ENCODE measurements around the gene NTRK3.

The NTRK3 gene

DNA sequence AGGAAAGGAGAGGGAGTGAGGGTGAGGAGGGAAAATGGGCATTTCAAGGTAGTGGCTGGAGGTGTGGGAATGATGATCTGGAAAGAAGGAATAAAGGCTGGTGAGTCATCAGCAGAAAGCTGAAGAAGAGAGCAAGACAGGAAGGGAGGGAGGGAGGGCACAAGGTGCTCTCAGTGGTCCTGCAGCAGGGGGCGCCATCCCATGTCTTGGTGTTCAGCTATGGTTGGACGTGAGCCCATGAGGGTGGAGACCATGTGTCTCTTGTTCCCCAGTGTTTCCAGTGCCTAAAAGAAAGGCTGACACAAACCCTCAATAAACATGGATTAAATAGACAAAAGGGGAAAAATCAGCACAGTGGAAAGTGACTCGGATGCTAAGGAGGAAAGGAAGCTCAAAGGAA is 228.5 kb downstream of the NTRK3 start:
- no peak for DNase-seq (ENCODE audit: low spot score)

DNA sequence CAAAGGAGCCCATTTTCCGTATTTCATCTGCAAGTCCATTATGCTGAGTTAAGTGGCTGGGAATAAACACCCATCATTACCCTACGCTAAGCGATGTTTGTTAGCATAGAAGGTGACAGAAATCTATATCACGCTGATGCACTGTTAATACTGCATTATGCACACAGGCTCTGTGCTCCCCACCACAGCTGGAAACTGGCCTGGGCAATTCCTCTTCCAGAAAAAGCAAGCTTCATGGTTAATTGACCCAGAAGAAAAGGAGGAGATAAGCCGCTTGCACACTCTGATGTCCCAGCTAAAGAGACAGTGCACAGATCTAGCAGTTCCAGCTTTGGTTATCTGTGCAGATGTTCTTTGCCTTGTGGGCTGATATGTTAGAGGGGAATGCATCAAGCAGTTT is 232.6 kb downstream of the NTRK3 start:
- DNase-seq (ENCODE audit: low spot score), result no peak

DNA sequence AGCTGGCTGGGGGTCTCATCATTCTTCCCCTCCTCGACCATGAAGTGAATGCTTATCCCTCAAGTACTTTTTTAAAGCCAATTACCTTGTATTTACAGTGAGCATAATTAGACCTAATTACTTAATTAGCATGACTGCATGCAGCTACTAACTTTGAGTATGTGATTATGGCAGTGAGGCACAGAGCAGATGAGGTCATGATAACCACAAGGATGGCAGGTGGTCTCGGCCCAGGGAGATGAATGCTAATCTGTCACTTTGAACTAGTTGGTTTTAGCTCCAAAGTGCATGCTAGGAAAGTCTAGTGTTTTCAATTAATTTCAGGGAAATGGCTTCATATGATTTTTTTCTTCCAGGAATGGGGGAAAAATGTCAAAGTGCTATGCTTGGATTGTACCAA is 233.8 kb downstream of the NTRK3 start:
- no peak for DNase-seq (ENCODE audit: low spot score)

DNA sequence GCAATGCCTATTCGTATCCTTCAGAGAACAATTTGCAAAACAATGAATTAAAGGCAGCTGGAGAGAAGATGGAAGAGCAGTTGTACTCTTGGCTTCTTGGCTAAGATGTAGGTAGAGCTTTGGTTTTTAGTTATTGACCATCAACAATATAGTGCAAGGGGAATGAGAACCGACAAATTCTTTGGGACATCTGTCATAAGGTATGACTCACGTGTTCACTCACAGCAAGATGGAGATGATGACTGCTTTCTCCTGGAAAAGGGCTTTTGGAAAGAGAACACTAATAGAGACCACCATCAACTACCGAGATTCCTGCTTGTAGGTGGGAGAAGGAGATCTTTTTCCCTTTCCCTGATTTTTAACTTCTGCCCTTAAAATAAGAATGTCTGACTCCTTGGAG is 234.9 kb downstream of the NTRK3 start:
- no peak for DNase-seq (ENCODE audit: low spot score)

DNA sequence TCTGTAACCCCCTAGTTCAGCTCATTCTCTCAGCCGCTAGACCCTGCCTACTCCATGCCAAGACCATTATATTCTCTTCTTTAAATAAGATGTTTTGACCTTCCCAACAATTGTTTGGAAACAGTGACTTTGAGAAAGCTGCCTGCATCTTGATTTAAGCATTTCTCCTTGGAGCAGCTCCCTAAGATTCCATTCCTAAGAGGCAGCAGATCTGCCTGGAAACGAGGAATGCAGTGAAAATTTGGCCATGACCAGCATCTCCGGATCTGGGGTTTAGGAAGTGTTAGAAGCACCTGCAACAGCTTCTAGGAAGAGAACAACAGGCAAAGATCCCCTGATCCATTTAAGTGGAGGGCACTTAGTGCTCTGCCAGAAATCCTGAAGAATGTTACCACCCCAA is 235.7 kb downstream of the NTRK3 start:
- no peak for DNase-seq (ENCODE audit: low spot score)

DNA sequence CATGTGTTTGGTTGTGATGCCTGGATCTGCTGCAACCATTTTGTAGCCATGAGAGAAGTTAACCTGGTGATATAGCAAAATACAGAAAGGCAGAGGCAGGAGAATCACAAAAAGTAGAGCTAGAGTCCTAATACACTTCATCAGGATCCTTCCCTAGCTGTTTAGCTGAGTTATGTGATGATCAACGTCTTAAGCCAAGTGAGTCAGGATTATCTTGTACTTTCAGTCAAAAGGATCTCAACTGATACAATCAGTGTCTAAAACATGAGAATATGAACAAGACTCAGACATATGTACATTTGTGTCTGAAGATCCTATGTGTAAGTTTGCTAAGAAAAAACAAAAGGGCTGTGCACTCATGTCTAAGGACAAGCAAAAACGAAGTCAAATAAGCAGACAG is 236.9 kb downstream of the NTRK3 start:
- no peak for DNase-seq (ENCODE audit: low spot score)

DNA sequence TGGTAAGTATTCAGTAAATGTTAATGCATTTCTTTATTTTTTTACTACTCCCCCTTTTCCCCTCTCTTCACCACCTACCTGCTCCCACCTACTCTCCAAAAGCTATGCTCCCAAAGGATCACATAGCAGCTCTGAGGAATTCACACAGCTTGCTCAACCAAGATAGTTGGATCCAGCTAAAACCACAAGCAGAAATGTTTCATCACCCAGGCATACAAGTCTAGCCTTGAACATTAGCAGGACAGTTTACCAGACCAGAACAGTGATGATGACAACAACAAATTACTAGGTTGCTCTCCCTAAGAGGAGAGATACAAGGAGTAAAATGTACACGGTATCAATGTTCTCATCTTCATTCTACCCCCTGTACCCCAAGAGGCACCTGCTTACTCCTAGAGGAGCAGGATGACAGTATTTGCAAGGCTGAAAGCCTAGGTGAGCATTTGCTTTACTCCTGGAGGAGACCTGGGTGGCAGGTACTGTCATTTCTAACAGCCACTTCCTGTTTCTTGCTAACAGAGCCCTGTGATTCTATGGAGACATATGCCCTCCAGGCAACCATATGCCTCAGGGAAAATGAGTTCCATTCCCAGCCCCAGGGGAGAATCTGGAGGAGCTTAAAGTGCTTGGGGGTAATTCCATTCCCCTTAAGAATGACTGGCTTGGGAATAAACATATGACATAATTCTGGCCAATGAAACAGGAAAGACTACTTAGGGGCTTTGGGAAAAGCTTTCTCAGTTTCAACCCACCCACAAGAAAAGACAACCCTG is 237.5 kb downstream of the NTRK3 start:
- no peak for DNase-seq (ENCODE audit: low spot score)

DNA sequence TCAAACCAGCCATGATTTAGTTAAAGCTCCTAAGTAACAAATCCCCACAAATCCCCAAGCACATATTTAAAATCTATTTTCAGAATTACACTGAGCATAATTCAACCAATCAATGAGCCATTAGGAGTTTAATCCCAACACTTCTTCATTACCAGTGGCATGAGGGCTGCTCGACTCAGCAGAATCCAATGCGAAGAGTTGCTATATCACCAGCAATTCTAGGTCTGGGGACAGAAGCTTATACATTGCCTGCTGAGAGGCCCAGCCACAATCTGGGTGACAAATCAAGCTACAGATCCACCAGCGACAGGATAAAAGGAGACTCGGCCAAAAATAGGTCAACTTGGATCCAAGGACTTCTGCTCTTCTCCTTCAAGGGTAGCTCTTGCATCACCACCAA is 238.8 kb downstream of the NTRK3 start:
- no peak for DNase-seq (ENCODE audit: low spot score)

DNA sequence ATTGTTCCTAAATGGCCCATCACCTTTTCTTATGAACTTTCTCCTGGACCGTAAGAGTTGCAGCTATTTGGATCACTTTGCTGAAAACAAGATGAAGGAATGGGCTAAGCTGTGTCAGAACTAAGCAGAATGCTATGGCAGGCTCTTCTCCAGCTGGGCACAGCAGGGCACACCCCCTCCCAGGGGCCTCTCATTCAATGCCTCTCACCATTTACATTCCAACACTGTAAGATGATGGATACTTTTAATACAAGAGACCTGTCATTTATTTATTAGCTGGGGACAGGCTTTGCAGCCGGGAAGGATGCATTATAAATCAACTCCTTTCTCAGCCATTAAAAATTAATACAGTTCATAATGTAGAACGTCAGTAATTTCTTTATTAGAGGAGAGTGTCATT is 240.1 kb downstream of the NTRK3 start:
- DNase-seq (ENCODE audit: low spot score), result no peak

DNA sequence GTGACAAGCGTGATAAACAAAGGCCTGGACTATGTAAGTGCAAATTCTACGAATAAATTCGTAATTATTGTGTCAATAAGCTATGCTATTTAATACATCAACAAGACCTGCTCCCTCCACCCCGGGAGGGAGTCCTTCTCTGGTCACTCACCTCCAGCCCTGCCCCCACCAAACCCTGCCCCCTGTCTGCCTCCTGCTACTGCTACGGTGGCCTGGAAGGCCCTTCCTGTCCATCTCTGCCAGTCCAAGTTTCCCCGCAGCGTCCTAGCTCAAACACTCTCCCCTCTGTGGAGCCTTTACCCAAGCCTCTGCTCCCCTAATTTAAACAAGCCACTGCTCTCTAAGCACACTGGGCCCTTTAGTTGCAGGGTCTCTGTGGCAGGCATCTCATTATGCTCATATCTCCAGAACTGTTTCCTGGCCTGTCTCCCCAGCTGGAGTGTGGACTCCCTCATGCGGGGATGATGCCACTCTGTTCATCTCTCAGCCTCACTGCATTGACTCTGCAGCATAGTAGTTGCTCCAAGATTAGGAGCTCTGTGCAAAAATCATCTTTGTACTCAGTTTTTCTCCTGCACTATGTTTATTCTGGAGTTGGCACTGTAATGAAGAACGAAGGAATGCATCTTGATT is 241.2 kb downstream of the NTRK3 start:
- no peak for DNase-seq (ENCODE audit: low spot score)

DNA sequence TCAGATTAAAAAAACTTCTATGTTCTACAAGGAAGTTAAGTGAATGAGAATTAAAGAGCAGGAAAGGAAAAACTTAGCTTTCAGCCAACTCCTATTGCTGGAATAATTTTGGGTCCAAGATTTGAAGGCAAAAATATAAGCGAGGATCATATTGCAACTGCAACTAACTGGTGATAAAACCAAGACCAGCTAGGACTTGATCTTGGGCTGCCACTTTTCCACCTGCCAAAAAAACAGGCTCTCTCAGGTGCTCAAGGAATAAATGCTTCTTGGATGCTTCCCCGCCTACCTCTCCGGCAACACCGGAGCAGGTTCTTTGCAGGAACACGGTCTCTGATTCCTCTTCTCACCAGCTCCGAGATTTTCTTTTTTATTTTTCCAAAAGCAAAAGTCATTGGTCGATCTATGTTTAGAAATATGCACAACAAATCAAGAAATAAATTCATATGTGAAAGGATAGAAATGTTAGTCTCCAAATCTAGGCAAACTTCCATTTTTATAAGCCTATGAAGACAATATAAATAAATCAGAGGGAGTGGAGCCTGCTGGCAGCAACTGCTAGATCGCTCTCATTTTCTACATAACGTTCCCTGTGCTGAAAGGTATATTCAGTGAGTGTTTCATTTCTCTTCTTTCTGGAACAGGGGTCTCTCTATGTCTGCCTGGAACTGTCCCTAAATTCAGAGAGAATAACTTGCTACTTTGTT is 241.9 kb downstream of the NTRK3 start:
- no peak for DNase-seq (ENCODE audit: low spot score)

DNA sequence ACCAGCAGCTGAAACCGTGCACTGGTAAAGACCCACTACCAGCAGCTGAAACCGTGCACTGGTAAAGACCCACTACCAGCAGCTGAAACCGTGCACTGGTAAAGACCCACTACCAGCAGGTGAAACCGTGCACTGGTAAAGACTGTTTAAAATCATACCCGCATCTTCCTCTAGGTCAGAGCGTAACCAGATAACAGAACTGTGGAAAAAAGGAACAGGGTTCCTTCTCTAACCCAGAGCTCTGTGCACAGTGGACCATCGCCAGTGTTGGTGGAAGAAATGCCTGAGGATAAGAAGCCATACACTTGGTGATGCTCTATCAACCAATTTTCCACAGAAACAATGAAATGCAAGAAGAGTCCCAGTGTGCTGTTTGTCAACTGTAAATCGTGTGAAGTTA is 243.4 kb downstream of the NTRK3 start:
- DNase-seq (ENCODE audit: low spot score), result no peak

DNA sequence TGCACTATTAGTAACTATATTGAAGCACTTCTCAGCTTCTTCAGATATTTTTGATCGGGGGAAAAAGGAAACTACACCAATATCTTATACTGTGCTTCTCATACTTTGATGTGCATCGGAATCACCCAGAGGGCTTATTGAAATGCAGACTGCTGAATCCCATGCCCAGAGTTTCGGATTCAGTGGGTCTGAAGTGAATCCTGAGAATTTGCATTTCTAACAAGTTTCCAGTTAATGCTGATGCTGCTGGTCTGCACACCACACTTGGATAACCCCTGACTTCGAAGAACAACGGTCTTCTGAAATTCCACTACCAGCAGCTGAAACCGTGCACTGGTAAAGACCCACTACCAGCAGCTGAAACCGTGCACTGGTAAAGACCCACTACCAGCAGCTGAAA is 243.9 kb downstream of the NTRK3 start:
- DNase-seq (ENCODE audit: low spot score), result no peak

DNA sequence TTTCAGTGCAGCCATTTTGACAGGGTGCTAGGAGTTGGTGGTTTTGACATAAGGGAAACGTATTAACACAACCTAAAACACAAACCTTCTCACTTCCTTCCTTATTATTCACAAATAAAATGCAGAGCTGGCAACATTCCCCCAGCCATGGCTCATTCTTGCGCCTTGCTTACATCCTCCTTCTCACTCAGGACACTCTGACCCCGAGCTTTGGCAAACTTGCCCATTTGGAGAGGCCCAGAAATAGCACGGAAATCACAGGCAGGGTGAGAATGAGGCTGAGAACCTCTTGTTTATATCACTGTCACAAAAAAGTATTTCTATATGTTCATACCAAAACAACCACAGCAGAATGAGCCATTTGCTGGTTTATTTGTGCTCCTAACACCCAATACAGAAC is 244.3 kb downstream of the NTRK3 start:
- DNase-seq (ENCODE audit: low spot score), result no peak

DNA sequence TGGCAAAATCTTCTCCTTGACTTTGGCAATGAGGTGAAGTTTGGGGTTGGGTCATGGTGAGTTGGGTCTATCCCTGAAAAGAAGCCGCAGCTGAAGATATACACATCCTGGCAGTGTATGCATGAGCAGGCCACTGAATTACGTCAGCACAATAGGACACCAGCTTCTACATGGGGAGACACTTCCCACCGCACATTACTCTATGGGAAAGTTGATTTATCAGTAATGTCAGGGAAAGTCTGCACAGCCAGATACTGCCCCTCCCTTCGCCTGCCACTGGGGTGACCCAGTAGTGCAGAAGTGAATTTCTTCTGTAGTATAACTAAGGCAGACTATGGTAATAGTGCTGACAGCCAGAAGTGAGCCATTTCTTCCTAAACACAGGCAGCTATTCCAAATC is 245.0 kb downstream of the NTRK3 start:
- no peak for DNase-seq (ENCODE audit: low spot score)

DNA sequence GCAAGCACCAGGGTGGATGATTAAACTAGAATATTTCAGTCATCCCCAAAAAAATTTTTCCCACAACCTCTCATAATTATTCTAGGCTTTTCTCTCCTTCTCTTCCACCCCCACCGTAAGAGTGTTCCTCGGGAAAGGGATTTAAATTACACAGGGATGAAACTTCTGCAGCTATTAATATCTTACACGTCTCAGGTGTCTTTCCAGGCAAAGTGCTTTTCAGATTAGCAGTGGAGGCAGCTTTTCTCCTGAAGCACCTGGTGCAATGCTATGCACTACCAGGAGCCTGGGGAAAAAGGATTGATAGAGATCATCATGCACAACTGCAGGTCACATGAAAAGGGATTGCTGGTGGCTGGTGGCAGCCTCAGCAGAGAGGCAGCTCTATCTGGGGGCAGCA is 250.4 kb downstream of the NTRK3 start:
- DNase-seq (ENCODE audit: low spot score), result no peak

DNA sequence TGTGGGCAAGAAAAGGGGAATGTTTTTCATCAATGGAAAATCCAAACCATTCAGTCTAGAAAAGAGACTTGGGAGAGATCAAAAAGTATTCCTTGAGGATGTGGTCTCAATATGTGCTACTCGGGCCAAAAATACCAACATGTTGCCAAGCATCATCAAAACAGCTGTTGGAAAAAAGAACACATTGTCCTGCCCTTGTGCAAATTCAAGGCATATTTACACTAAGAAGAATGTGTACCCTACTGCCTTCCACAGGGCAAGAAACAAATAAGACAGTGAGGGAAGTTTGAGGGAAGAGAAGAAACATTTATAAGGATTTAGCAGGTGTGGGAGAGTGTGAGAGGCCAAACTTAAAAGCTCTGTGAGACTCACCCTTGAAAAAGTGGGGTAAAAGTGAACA is 252.1 kb downstream of the NTRK3 start:
- DNase-seq (ENCODE audit: low spot score), result no peak

DNA sequence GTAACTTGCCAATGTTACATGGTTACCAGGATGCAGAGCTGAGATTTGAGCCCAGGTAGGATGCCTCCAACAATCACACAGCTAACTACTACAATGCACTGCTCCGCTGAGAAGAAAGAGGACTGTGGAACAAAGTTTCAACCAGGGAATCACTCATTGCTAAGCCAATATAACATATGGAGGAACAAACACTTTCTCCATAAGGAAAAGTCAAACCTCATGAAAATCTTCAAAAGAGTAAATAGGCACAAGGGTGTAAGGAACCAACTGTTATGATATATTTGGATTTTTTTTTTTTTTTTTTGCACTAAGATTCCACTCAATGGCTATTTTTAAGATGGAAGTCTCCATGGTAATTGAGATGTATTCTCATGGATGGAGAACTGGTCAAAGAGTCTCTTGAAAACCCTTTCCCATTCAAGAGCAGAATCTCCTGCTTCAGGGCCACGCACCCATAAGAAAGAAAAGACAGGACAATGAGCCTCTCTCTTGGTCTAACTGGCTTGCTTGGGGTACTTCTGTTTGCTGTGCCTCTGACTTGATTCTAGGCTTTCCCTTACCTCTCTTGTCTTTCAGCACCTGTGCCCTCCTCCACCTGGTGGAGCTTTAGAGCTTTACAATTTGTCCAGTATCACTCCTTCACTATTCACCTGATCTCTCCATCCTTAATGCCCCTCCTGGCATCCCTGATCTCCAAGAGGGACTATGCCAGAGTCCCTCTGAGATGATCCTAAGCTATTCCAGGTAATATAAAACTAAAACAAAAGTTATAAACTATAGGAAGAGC is 252.8 kb downstream of the NTRK3 start:
- DNase-seq (ENCODE audit: low spot score), result no peak

DNA sequence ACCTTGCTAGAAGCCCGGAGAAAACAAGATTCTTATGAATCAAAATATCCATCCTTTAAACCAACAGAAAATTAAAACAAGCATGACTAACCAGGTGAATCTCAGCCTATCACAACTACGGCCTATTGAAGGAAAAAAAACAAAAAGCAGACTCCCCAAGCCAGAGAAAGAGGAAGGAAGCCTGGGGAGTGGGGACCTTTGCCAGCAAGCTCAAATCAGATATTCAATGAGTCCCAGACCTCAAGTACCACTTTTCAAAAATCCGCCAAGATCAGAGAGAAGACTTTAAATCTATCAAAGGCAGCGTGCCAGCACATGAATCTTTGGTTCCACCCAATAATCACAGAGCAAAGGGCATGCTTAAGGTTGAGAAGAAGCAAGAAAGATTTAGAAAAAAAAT is 253.8 kb downstream of the NTRK3 start:
- DNase-seq (ENCODE audit: low spot score), result no peak

DNA sequence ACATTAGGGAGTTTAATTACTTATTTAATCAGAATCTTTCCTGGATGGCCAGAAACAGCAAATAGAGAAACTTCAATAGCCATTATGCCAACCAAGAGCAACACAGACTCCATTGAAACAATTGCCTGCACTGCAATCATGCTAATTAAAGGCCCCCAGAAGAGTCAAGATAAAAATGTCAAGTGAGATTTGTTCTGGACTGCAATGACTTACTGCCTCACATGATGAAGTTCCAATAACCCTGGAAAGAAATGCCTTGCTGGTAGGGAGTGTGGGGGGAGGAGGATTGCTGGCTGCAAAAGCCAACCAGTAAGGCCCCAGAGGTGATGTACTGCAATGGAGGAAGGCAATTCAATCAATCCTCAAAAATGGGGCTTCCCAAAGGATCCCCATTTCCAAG is 257.9 kb downstream of the NTRK3 start:
- DNase-seq (ENCODE audit: low spot score), result no peak

DNA sequence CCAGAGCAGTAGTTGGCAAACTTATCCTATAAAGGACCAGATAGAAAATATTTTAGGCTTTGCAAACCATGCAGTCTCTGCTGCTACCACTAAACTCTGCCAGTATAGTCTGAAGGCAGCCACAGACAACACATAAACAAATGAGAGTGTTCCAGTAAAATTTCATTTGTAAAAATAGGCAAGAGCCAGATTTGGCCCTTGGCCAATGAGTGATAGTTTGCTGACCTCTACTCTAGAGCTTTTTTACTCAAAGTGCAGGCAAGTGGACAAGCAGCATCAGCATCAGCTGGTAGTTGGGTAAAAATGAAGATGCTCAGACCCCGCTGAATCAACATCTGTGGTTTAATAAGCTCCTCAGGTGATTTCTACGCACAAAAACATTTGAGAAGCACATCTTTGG is 269.8 kb downstream of the NTRK3 start:
- no peak for DNase-seq (ENCODE audit: low spot score)

DNA sequence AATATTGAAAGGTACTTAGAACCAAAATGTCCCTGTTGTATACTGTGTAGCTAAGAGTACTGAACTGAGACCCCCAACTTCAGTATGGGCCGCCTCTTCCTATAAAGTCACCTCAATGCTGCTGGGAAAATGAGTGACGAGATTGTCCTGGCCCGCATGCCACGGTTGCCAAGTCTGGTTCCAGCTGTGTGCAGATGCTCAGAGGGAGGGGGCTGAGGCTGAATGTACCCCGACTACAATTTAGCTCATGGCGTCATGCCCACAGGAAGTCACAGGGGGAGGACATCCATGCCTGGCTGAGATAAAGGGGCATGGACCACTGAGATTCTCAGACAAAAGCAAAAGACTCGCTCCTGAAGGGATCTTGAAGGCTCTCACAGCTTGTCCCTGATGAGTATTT is 271.1 kb downstream of the NTRK3 start:
- DNase-seq (ENCODE audit: low spot score), result no peak

DNA sequence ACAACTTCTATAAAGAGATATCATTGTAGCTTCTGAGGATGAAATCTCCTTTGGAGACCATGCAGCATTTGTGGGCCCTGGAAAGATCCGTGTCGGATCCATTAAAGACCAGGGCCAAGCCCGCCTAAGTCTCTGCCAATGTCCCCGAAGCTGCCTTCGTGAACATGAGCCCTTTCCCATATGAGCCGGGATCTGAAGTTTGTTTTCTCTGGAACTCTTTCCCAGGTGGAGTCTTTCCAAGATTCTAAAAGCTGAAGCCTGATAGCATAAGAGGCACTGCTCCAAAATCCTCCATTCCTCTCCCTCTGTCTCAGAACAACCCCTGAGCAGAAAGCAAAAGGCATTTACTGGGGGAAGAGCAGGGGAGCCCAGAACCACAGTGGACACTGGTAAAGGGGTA is 274.6 kb downstream of the NTRK3 start:
- no peak for DNase-seq (ENCODE audit: low spot score)

All from CD4-positive, alpha-beta T cell treated with Interleukin-15 for 4 hours (primary cell).